ENCODE results near the gene KEAP1.
A peak's percentile ranks its signal among the peaks of the same experiment; 100 is the strongest.
"Not testable (repeated sequence)": the region's sequence is repeated elsewhere in the genome, so short reads cannot be mapped to it uniquely, and the experiment has no call there.

The KEAP1 gene

DNA sequence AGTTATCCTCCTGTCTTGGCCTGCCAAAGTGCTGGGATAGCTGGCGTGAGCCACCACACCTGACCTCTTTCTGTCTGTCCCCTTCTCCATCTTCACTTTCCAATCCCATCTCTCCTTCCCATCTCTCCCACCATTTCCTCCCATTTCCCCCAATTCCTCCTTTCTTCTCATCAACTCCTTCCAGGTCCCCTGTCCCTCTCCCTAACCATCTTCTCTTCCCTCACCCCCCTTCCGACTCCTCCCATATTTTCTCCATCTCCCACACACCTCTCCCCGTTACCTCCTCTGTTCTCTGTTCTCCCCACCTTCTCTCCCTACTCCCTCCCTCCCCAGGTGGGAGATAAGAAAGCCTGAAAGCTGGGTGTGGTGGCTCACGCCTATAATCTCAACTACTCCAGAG lies 40.6 kb downstream of the KEAP1 start:
- Histone ChIP-seq H3K27me3 (ENCODE audit: control insufficient read depth in 1 of 2, insufficient read depth in 2 of 2, low read length in 2 of 2) (no peaks in the 10 kb centered on the region), H3K27ac (ENCODE audit: low read length) (no peak overlapping the region), H3K9ac (ENCODE audit: low read length in 2 of 2) (no peak overlapping the region), H3K4me1 (ENCODE audit: control insufficient read depth, insufficient read depth, low read length) (peaks cover 9% of the 10 kb centered on the region), H3K9me3 (ENCODE audit: control insufficient read depth in 2 of 2, low read length in 2 of 2) (no peaks in the 10 kb centered on the region), H3K36me3 (ENCODE audit: control insufficient read depth in 2 of 2, insufficient read depth in 2 of 2, low read length in 2 of 2) (peaks cover 0 to 3% of the 10 kb centered on the region in 2 donors), H3K4me3 (ENCODE audit: low read length in 2 of 2) (no peak overlapping the region)

GRCh38 chr19:10462042-10462441 lies 41.1 kb downstream of the KEAP1 start:
- not testable (repeated sequence) for H3K4me1 ChIP-seq (ENCODE audit: control insufficient read depth, insufficient read depth, low read length); H3K9me3 ChIP-seq (ENCODE audit: control insufficient read depth in 2 of 2, low read length in 2 of 2); H3K27ac ChIP-seq (ENCODE audit: low read length); H3K36me3 ChIP-seq (ENCODE audit: control insufficient read depth in 2 of 2, insufficient read depth in 2 of 2, low read length in 2 of 2); H3K27me3 ChIP-seq (ENCODE audit: control insufficient read depth in 1 of 2, insufficient read depth in 2 of 2, low read length in 2 of 2); H3K9ac ChIP-seq (ENCODE audit: low read length in 2 of 2)
- peak overlapping the region in 1 of 2 donors; percentile 72 for H3K4me3 ChIP-seq (ENCODE audit: low read length in 2 of 2)

- no peaks in the 10 kb centered on the region for H3K27me3 ChIP-seq (ENCODE audit: control insufficient read depth in 1 of 2, insufficient read depth in 2 of 2, low read length in 2 of 2)
- peaks cover 9% of the 10 kb centered on the region for H3K4me1 ChIP-seq (ENCODE audit: control insufficient read depth, insufficient read depth, low read length)
- H3K9me3 ChIP-seq (ENCODE audit: control insufficient read depth in 2 of 2, low read length in 2 of 2), result no peaks in the 10 kb centered on the region
- H3K9ac ChIP-seq (ENCODE audit: low read length in 2 of 2), result no peak overlapping the region
- H3K27ac ChIP-seq (ENCODE audit: low read length), result no peak overlapping the region
- no peaks in the 10 kb centered on the region for H3K36me3 ChIP-seq (ENCODE audit: control insufficient read depth in 2 of 2, insufficient read depth in 2 of 2, low read length in 2 of 2)
- peak overlapping the region; percentile 55 to 72 for H3K4me3 ChIP-seq (ENCODE audit: low read length in 2 of 2)
These were observed 41.9 kb downstream of the KEAP1 start for GRCh38 chr19:10461047-10461949.

- Histone ChIP-seq H3K4me1 (ENCODE audit: control insufficient read depth, insufficient read depth, low read length) (peaks cover 9% of the 10 kb centered on the region), H3K9me3 (ENCODE audit: control insufficient read depth in 2 of 2, low read length in 2 of 2) (no peaks in the 10 kb centered on the region), H3K36me3 (ENCODE audit: control insufficient read depth in 2 of 2, insufficient read depth in 2 of 2, low read length in 2 of 2) (no peaks in the 10 kb centered on the region), H3K9ac (ENCODE audit: low read length in 2 of 2) (no peak overlapping the region), H3K27me3 (ENCODE audit: control insufficient read depth in 1 of 2, insufficient read depth in 2 of 2, low read length in 2 of 2) (no peaks in the 10 kb centered on the region), H3K4me3 (ENCODE audit: low read length in 2 of 2) (peak overlapping the region; percentile 55), H3K27ac (ENCODE audit: low read length) (no peak overlapping the region)
These were observed 42.5 kb downstream of the KEAP1 start for GRCh38 chr19:10460714-10461046.

DNA sequence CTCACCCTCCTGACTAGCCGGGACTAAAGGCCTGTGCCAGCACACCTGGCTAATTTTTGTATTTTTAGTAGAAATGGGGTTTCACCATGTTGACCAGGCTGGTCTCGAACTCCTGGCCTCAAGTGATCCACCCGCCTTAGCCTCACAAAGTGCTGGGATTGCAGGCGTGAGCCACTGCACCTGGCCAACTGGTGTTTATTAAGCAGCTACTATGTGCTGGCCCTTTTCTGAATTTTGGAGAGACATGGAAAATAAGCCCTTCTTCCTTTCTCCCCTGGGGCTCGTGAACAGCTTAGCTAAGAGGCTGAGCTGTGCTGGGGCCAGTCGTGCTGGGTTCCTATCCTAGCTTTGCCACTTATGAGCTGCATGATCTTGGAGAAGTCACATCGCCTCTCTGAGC lies 44.4 kb downstream of the KEAP1 start:
- H3K36me3 ChIP-seq (ENCODE audit: control insufficient read depth in 2 of 2, insufficient read depth in 2 of 2, low read length in 2 of 2); H3K9me3 ChIP-seq (ENCODE audit: control insufficient read depth in 2 of 2, low read length in 2 of 2); H3K9ac ChIP-seq (ENCODE audit: low read length in 2 of 2); H3K27ac ChIP-seq (ENCODE audit: low read length); H3K27me3 ChIP-seq (ENCODE audit: control insufficient read depth in 1 of 2, insufficient read depth in 2 of 2, low read length in 2 of 2); H3K4me3 ChIP-seq (ENCODE audit: low read length in 2 of 2); H3K4me1 ChIP-seq (ENCODE audit: control insufficient read depth, insufficient read depth, low read length): not testable (repeated sequence)

- Histone ChIP-seq H3K27ac (ENCODE audit: low read length) (no peak overlapping the region), H3K36me3 (ENCODE audit: control insufficient read depth in 2 of 2, insufficient read depth in 2 of 2, low read length in 2 of 2) (peaks cover 0 to 2% of the 10 kb centered on the region in 2 donors), H3K4me3 (ENCODE audit: low read length in 2 of 2) (no peak overlapping the region)
These were observed 48.9 kb downstream of the KEAP1 start for GRCh38 chr19:10454267-10454666.

DNA sequence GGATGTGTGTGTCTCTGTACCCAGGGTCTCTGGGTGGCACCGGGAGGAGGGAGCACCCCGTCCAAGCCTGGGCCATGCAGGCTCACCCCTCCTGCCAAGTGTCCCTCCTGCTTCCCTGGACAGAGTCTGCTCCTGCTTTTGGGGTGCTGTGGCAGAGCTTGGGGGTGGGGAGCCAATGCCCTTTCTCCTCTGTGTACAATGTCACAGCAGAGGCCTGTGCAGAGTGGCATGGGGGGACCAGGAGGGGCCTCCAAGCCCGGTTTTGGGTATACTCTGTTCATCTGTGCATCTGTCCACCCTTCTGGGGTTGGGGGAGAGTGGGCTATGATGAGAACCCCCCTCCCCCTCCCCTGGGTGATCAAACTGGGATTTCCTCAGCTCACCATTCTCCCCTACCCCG lies 49.3 kb downstream of the KEAP1 start:
- no peak overlapping the region for H3K27ac ChIP-seq (ENCODE audit: low read length)
- peaks cover 6 to 14% of the 10 kb centered on the region in 2 donors for H3K27me3 ChIP-seq (ENCODE audit: control insufficient read depth in 1 of 2, insufficient read depth in 2 of 2, low read length in 2 of 2)
- no peak overlapping the region for H3K4me3 ChIP-seq (ENCODE audit: low read length in 2 of 2)
- H3K36me3 ChIP-seq (ENCODE audit: control insufficient read depth in 2 of 2, insufficient read depth in 2 of 2, low read length in 2 of 2), result peaks cover 0 to 4% of the 10 kb centered on the region in 2 donors
- H3K9me3 ChIP-seq (ENCODE audit: control insufficient read depth in 2 of 2, low read length in 2 of 2), result no peaks in the 10 kb centered on the region
- H3K9ac ChIP-seq (ENCODE audit: low read length in 2 of 2), result no peak overlapping the region
- H3K4me1 ChIP-seq (ENCODE audit: control insufficient read depth, insufficient read depth, low read length), result no peaks in the 10 kb centered on the region

More at GRCh38 chr19:10454267-10454666, 48.9 kb downstream of the KEAP1 start:
- no peaks in the 10 kb centered on the region for H3K9me3 ChIP-seq (ENCODE audit: control insufficient read depth in 2 of 2, low read length in 2 of 2)
- H3K9ac ChIP-seq (ENCODE audit: low read length in 2 of 2), result no peak overlapping the region
- H3K4me1 ChIP-seq (ENCODE audit: control insufficient read depth, insufficient read depth, low read length), result no peaks in the 10 kb centered on the region
- peaks cover 6 to 14% of the 10 kb centered on the region in 2 donors for H3K27me3 ChIP-seq (ENCODE audit: control insufficient read depth in 1 of 2, insufficient read depth in 2 of 2, low read length in 2 of 2)

DNA sequence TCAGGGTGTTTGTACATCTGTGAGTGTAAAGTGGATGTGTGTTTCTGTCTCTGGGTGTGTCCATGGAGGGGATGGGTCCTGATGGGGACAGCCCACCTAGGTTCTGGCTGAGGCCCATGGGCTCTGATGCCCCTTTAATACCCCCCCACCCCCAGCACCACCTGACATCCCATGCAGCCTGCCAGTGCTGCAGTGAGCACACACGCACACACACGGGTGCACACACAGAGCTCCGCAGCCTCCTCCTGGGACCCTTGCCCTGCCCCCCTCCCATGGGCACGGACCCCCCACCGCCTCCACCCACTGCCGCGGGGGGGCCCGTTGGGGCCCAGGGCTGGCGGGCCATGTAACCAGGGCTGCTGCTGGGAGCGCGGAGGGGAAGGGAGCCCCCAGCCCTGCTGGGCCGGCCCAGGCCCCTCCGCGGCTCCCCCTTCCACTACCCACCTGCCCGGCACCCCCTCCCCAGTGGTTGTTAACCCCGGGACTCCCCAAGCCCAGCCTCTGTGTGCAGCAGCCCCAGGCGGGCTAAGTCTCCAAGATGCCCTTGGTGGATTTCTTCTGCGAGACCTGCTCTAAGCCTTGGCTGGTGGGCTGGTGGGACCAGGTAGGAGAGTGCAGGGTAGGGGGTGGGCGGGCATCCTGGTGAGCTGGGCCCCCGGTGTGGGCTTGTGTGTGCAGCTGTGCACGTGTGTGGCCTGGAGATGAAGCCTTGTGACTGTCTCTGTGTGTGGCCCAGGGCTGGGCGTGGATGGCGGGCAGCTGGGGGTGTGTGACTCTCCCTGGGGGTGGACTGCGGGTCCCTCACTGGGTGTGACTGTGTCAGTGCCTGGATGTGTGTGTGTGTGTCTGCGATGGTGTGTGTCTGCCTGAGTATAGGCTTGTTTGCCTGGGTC lies 50.2 kb downstream of the KEAP1 start:
- Histone ChIP-seq H3K4me1 (ENCODE audit: control insufficient read depth, insufficient read depth, low read length) (no peaks in the 10 kb centered on the region), H3K36me3 (ENCODE audit: control insufficient read depth in 2 of 2, insufficient read depth in 2 of 2, low read length in 2 of 2) (peaks cover 0 to 4% of the 10 kb centered on the region in 2 donors), H3K27me3 (ENCODE audit: control insufficient read depth in 1 of 2, insufficient read depth in 2 of 2, low read length in 2 of 2) (peaks cover 6 to 14% of the 10 kb centered on the region in 2 donors), H3K9ac (ENCODE audit: low read length in 2 of 2) (no peak overlapping the region), H3K27ac (ENCODE audit: low read length) (no peak overlapping the region), H3K4me3 (ENCODE audit: low read length in 2 of 2) (no peak overlapping the region), H3K9me3 (ENCODE audit: control insufficient read depth in 2 of 2, low read length in 2 of 2) (no peaks in the 10 kb centered on the region)

GRCh38 chr19:10450853-10451609 lies 52.1 kb downstream of the KEAP1 start:
- Histone ChIP-seq H3K27ac (ENCODE audit: low read length) (no peak overlapping the region), H3K36me3 (ENCODE audit: control insufficient read depth in 2 of 2, insufficient read depth in 2 of 2, low read length in 2 of 2) (peaks cover 0 to 4% of the 10 kb centered on the region in 2 donors), H3K4me3 (ENCODE audit: low read length in 2 of 2) (no peak overlapping the region), H3K27me3 (ENCODE audit: control insufficient read depth in 1 of 2, insufficient read depth in 2 of 2, low read length in 2 of 2) (peaks cover 6 to 14% of the 10 kb centered on the region in 2 donors), H3K4me1 (ENCODE audit: control insufficient read depth, insufficient read depth, low read length) (no peaks in the 10 kb centered on the region), H3K9me3 (ENCODE audit: control insufficient read depth in 2 of 2, low read length in 2 of 2) (no peaks in the 10 kb centered on the region), H3K9ac (ENCODE audit: low read length in 2 of 2) (no peak overlapping the region)

GRCh38 chr19:10450191-10450852 lies 52.8 kb downstream of the KEAP1 start:
- Histone ChIP-seq H3K4me1 (ENCODE audit: control insufficient read depth, insufficient read depth, low read length) (no peaks in the 10 kb centered on the region), H3K27me3 (ENCODE audit: control insufficient read depth in 1 of 2, insufficient read depth in 2 of 2, low read length in 2 of 2) (peaks cover 6 to 14% of the 10 kb centered on the region in 2 donors), H3K27ac (ENCODE audit: low read length) (no peak overlapping the region), H3K36me3 (ENCODE audit: control insufficient read depth in 2 of 2, insufficient read depth in 2 of 2, low read length in 2 of 2) (peaks cover 0 to 4% of the 10 kb centered on the region in 2 donors), H3K4me3 (ENCODE audit: low read length in 2 of 2) (no peak overlapping the region), H3K9ac (ENCODE audit: low read length in 2 of 2) (no peak overlapping the region), H3K9me3 (ENCODE audit: control insufficient read depth in 2 of 2, low read length in 2 of 2) (no peaks in the 10 kb centered on the region)

All from stomach smooth muscle (tissue), 2 donors.